Activated naive CD8-positive, alpha-beta T cell treated with anti-CD3 and anti-CD28 coated beads, Interleukin-2, amount 50 U/mL, for 24 hours (primary cell): ENCODE measurements around the gene SOHLH1.
A peak's percentile ranks its signal among the peaks of the same experiment; 100 is the strongest.

Experiments
- ATAC-seq: fragments of 150-1000 bp; cut with Tn5 transposase; one replicate; pipeline ENCODE4 v1.10.0; 2021
- DNase-seq: peaks from one replicate; pipeline ENCODE4 v3.0.0; 2021
- H3K27ac Mint-ChIP-seq: one replicate; pipeline ENCODE4 v1.8.0; 2021; ENCODE audit warnings: mild to moderate bottlenecking, mixed read lengths
- H3K27me3 Mint-ChIP-seq: one replicate; pipeline ENCODE4 v1.8.0; 2021; ENCODE audit warnings: mixed read lengths
- H3K36me3 Mint-ChIP-seq: one replicate; pipeline ENCODE4 v1.8.0; 2021; ENCODE audit warnings: low read depth, mixed read lengths
- H3K4me1 Mint-ChIP-seq: one replicate; pipeline ENCODE4 v1.8.0; 2021; ENCODE audit warnings: mixed read lengths
- H3K4me3 Mint-ChIP-seq: one replicate; pipeline ENCODE4 v1.8.0; 2021; ENCODE audit warnings: mild to moderate bottlenecking, moderate library complexity, mixed read lengths
- H3K9me3 Mint-ChIP-seq: one replicate; pipeline ENCODE4 v1.8.0; 2021; ENCODE audit warnings: mixed read lengths

SOHLH1 gene

GRCh38 chr9:135736979-135737839 lies 37.9 kb upstream of the SOHLH1 start:
- no peak overlapping the region for H3K27ac Mint-ChIP-seq
- H3K4me3 Mint-ChIP-seq: no peak overlapping the region

DNA sequence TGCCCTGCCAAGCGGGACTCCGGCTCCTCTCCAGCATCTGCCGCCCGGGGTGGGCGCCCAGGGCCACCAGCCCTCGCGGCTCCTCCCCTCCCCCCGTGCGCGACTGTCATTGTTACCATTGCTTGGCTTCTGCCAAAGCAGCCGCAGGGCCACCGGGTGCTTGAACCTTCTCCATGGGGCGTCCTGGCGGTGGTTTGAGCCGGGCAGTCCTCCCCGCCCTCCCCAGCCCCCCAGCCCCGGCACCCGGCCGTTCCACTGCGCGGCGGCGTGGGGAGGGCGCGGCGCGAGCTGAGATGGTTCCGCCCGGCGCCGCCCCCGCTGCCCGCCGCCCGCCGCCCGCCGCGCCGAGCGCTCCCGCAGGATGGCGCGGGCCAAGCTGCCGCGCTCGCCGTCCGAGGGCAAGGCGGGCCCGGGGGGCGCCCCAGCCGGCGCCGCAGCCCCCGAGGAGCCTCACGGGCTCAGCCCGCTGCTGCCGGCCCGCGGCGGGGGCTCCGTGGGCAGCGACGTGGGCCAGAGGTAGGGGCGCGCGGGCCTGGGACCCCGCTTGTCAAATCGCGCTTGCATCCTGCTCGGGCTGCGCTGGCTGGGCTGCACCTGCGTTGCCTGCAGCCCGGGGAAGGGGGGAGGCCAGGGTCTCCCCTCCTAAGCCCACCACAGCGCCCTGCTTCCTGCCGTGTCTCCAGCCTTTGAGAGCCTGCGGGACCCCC lies 37.1 kb upstream of the SOHLH1 start:
- H3K27me3 Mint-ChIP-seq: peaks cover 7% of the 10 kb centered on the region
- peaks cover 3% of the 10 kb centered on the region for H3K9me3 Mint-ChIP-seq
- ATAC-seq (no peak), DNase-seq (no peak)
- no peak overlapping the region for H3K27ac Mint-ChIP-seq
- no peaks in the 10 kb centered on the region for H3K4me1 Mint-ChIP-seq
- H3K4me3 Mint-ChIP-seq: no peak overlapping the region
- no peaks in the 10 kb centered on the region for H3K36me3 Mint-ChIP-seq

More at GRCh38 chr9:135736979-135737839, 37.9 kb upstream of the SOHLH1 start:
- H3K27me3 Mint-ChIP-seq: peaks cover 7% of the 10 kb centered on the region
- no peak for ATAC-seq
- no peaks in the 10 kb centered on the region for H3K4me1 Mint-ChIP-seq
- no peaks in the 10 kb centered on the region for H3K36me3 Mint-ChIP-seq
- no peak for DNase-seq
- no peaks in the 10 kb centered on the region for H3K9me3 Mint-ChIP-seq

DNA sequence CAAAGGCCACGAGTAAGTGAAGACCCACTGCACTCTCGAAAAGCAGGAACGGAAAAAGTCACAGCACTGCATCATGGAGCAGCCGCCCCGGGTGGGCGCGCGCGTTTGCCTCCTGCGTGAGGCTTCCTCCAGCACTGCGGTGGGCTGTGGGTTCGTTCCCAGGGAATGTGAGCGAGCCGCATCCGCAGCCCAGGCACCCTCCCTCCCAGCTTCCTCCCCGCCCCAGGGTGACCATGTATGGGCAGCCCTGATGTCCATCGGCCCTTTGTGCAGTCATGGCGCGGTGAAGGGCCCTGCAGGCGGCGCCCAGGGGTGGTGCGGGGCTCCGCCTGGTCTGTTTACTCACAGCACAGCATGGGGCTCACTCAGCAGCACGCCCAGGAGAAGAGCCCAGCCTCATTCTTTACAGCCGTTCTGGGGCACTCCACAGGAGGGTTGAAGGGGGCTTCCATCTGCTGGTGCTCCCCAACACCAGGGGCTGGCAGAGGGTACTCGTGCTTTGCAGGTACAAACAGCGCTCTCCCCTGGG lies 35.4 kb upstream of the SOHLH1 start:
- DNase-seq (no peak), ATAC-seq (no peak)
- H3K27ac Mint-ChIP-seq: no peak overlapping the region
- H3K4me3 Mint-ChIP-seq: no peak overlapping the region
- peaks cover 12% of the 10 kb centered on the region for H3K27me3 Mint-ChIP-seq
- peaks cover 8% of the 10 kb centered on the region for H3K9me3 Mint-ChIP-seq
- H3K36me3 Mint-ChIP-seq: no peaks in the 10 kb centered on the region
- no peaks in the 10 kb centered on the region for H3K4me1 Mint-ChIP-seq

- Mint-ChIP-seq H3K27me3 (peaks cover 15% of the 10 kb centered on the region), H3K4me3 (no peak overlapping the region), H3K27ac (no peak overlapping the region), H3K9me3 (peaks cover 8% of the 10 kb centered on the region), H3K4me1 (no peaks in the 10 kb centered on the region), H3K36me3 (no peaks in the 10 kb centered on the region)
- ATAC-seq: no peak
- no peak for DNase-seq
Measured at GRCh38 chr9:135732569-135733257, 33.4 kb upstream of the SOHLH1 start.

- Mint-ChIP-seq H3K9me3 (peaks cover 8% of the 10 kb centered on the region), H3K27me3 (peaks cover 13% of the 10 kb centered on the region), H3K36me3 (no peaks in the 10 kb centered on the region), H3K4me1 (no peaks in the 10 kb centered on the region), H3K27ac (no peak overlapping the region), H3K4me3 (no peak overlapping the region)
- ATAC-seq (no peak), DNase-seq (no peak)
Measured at GRCh38 chr9:135731454-135731853, 32.2 kb upstream of the SOHLH1 start.

GRCh38 chr9:135729480-135729879 lies 30.2 kb upstream of the SOHLH1 start:
- Mint-ChIP-seq H3K4me1 (no peaks in the 10 kb centered on the region), H3K27me3 (peaks cover 15% of the 10 kb centered on the region), H3K9me3 (peaks cover 8% of the 10 kb centered on the region), H3K4me3 (no peak overlapping the region), H3K27ac (no peak overlapping the region), H3K36me3 (no peaks in the 10 kb centered on the region)
- ATAC-seq (no peak), DNase-seq (no peak)

DNA sequence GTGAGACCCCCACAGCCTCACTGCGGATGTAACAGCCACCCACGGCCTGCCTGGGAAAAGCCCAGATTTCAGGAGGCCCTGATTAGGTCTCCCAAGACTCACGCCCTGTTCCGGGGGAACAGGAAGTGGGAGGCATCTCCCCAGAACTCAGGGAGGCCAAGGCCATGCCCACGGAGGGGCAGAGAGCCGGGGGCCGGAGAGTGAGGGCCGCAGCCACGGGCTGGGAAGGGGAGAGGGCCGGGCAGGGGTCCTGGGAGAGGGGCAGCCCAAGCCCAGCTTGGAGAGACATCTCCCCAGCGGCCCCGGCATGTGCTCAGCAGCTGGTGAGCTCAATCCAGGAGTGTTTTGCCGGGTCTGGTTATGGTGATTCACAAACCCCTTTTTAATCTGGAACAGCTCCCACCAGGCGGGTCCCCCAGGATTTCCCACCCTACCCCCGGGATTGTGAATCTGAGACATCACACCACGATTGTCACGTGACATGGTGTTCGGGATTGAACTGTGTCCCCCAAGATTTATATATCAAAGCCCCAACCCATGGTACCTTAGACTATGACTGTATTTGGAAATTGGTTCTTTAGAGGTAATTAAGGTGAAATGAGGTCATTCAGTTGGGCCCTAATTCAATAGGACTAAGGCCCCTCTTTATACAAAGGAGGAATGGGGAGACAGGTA lies 29.3 kb upstream of the SOHLH1 start:
- Mint-ChIP-seq H3K4me1 (no peaks in the 10 kb centered on the region), H3K27me3 (peaks cover 15% of the 10 kb centered on the region), H3K9me3 (peaks cover 8% of the 10 kb centered on the region), H3K36me3 (no peaks in the 10 kb centered on the region), H3K27ac (no peak overlapping the region), H3K4me3 (no peak overlapping the region)
- no peak for DNase-seq
- no peak for ATAC-seq

GRCh38 chr9:135727257-135727875 lies 28.1 kb upstream of the SOHLH1 start:
- Mint-ChIP-seq H3K4me3 (no peak overlapping the region), H3K4me1 (no peaks in the 10 kb centered on the region), H3K9me3 (peaks cover 8% of the 10 kb centered on the region), H3K36me3 (no peaks in the 10 kb centered on the region), H3K27ac (no peak overlapping the region), H3K27me3 (peaks cover 14% of the 10 kb centered on the region)
- ATAC-seq (no peak), DNase-seq (no peak)

- Mint-ChIP-seq H3K36me3 (no peaks in the 10 kb centered on the region), H3K4me3 (no peak overlapping the region), H3K4me1 (no peaks in the 10 kb centered on the region), H3K27ac (no peak overlapping the region), H3K9me3 (peaks cover 4% of the 10 kb centered on the region), H3K27me3 (peaks cover 12% of the 10 kb centered on the region)
- no peak for ATAC-seq
- no peak for DNase-seq
Measured at GRCh38 chr9:135726138-135726853, 27.0 kb upstream of the SOHLH1 start.

DNA sequence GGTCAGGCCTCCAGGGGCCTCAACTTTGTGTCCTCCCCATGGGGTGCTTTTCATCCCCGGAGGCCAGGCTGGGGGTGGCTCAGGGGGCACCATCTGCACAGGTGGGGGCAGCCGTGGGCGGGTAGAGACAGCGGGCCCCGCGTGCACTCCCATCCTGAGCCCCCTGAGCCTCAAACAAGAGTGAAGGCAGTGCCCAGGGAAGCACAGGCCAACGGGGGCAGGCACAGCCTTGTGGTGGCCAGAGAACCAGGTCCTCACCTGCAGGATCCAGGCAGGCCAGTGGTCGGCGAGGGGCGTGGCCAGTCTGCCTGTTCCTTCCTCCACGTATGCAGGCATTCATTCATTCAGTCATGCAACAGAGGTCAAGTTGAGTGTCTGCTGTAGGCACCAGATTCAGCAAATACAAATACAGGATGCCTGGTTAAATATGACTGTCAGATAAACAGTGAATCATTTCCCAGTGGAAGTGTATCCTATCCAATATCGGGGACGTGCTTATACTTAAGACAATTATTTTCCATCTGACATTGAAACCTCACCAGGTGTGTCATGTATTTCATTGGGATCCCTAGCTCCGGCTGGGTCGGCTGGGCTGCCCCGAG lies 25.0 kb upstream of the SOHLH1 start:
- Mint-ChIP-seq H3K27me3 (peaks cover 8% of the 10 kb centered on the region), H3K4me1 (no peaks in the 10 kb centered on the region), H3K9me3 (no peaks in the 10 kb centered on the region), H3K36me3 (no peaks in the 10 kb centered on the region), H3K4me3 (no peak overlapping the region), H3K27ac (no peak overlapping the region)
- no peak for ATAC-seq
- no peak for DNase-seq

GRCh38 chr9:135722365-135722764 lies 23.1 kb upstream of the SOHLH1 start:
- Mint-ChIP-seq H3K36me3 (no peaks in the 10 kb centered on the region), H3K27ac (no peak overlapping the region), H3K4me1 (no peaks in the 10 kb centered on the region), H3K4me3 (no peak overlapping the region), H3K27me3 (peaks cover 5% of the 10 kb centered on the region), H3K9me3 (no peaks in the 10 kb centered on the region)
- no peak for ATAC-seq
- no peak for DNase-seq

- no peak for DNase-seq
- Mint-ChIP-seq H3K9me3 (no peaks in the 10 kb centered on the region), H3K36me3 (no peaks in the 10 kb centered on the region)
Measured at GRCh38 chr9:135719472-135719871, 20.2 kb upstream of the SOHLH1 start.

GRCh38 chr9:135718616-135719015 lies 19.3 kb upstream of the SOHLH1 start:
- Mint-ChIP-seq H3K9me3 (no peaks in the 10 kb centered on the region), H3K27me3 (peaks cover 25% of the 10 kb centered on the region), H3K36me3 (no peaks in the 10 kb centered on the region), H3K4me1 (no peaks in the 10 kb centered on the region), H3K27ac (no peak overlapping the region), H3K4me3 (no peak overlapping the region)
- peak; percentile 10 for DNase-seq
- ATAC-seq: peak; percentile 33

More at GRCh38 chr9:135719472-135719871, 20.2 kb upstream of the SOHLH1 start:
- no peaks in the 10 kb centered on the region for H3K4me1 Mint-ChIP-seq
- H3K4me3 Mint-ChIP-seq: no peak overlapping the region
- peaks cover 22% of the 10 kb centered on the region for H3K27me3 Mint-ChIP-seq
- H3K27ac Mint-ChIP-seq: no peak overlapping the region
- no peak for ATAC-seq
